ENCODE results near the gene NRG3.

NRG3 gene

DNA sequence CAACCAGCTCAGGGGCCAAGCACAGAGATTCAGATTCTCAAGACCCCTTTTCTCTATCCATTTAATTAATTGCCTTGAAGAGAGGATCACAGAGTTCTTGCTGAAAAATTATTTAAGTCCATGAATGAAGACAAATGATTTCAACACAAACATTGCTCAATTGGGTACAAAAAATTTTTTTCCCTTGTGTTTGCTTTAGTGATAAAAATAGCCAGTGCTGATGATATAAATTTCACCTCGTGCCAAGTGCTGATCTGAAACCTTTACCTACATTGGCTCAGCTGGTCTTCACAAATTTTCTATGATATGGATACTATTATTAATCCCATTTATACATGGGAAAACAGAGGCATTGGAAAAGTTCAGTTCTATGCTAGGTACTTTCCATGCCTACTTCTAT lies 377.1 kb downstream of the NRG3 start:
- ChIA-PET CTCF (interaction anchor here (1.4 kb wide), 1 partner anchor 13 kb away, joined by 3 read pairs; no protein-coding TSS in a partner anchor), POLR2A (no interaction called here)
- DNase-seq (ENCODE audit: extremely low spot score) = no peak
- no peak for TF ChIP-seq CTCF (IDR thresholded peaks at IDR 0.05; ENCODE audit: control extremely low read depth, extremely low read depth, low read depth, missing control alignments)

- ChIA-PET CTCF (interaction anchor here (0.9 kb wide), 1 partner anchor 10 kb away, joined by 3 read pairs; no protein-coding TSS in a partner anchor), POLR2A (no interaction called here)
- DNase-seq (ENCODE audit: extremely low spot score) = no peak
- no peak for TF ChIP-seq CTCF (IDR thresholded peaks at IDR 0.05; ENCODE audit: control extremely low read depth, extremely low read depth, low read depth, missing control alignments)
Observed at GRCh38 chr10:82254237-82254636, 379.2 kb downstream of the NRG3 start.

DNA sequence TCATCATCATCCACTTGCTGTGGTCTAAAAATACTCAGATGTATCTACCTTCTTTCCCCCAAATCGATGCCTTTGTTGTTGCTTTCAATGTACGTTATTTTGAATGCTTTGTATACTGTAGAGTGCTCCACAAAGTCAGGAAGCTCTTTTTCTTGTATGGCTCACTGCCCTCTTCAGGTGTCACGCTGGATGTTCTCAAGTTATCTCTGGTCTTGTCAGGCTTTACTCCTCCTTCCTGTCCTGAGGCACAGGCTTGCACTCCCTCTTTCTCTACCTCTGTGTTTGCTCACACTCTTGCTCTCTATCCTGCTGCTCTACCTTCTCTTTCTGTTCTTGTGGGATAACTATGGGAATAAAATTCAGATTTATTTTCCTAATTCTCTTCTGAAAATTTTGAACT lies 381.3 kb downstream of the NRG3 start:
- CTCF ChIA-PET = interaction anchor here (1.8 kb wide), 1 partner anchor 14 kb away, joined by 5 read pairs; no protein-coding TSS in a partner anchor
- DNase-seq (ENCODE audit: extremely low spot score) = no peak
- no peak for TF ChIP-seq CTCF (IDR thresholded peaks at IDR 0.05; ENCODE audit: control extremely low read depth, extremely low read depth, low read depth, missing control alignments)
- POLR2A ChIA-PET = no interaction called here

DNA sequence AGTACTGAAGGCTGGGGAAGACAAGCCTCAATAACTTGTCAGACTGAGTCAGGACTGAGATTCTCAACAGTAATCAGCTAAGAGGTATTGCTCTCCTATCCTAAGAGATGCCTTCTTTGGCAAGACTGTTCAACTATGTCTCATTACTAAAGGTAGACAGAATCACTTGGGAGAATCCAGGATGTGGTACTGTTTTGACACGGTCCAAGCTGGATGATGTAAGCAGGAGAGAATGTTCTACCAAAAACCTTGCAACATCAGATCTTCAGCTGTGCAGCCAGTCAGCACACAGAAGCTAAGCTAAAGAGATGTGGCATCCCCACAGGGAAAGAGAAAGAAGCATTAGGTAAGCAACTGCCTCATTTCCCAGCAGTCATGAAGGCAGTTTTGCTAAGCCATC lies 391.4 kb downstream of the NRG3 start:
- TF ChIP-seq CTCF (IDR thresholded peaks at IDR 0.05; ENCODE audit: control extremely low read depth, extremely low read depth, low read depth, missing control alignments) = no peak
- ChIA-PET CTCF (interaction anchor here (1.0 kb wide), 1 partner anchor 34 kb away, joined by 3 read pairs; no protein-coding TSS in a partner anchor), POLR2A (no interaction called here)
- no peak for DNase-seq (ENCODE audit: extremely low spot score)

DNA sequence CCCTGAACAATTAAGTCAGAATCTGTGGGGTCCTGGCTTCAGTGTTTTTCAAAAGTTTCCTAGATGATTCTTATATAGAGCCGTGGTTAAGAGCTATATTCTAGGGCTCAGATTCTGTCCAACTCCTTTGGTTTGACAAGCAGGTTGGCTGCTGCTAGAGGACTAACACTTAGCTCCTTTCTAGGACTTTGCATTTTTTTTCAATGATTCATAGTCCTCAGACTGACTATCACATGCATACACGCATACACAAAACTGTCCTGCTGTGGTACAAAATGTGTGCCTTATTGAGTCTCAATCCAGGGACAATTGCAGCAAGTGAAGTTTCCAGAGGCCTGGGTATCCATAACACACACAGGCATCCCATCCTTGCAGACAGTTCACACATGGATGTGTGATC lies 392.0 kb downstream of the NRG3 start:
- no peak for DNase-seq (ENCODE audit: extremely low spot score)
- ChIA-PET CTCF (interaction anchor here (0.8 to 1.0 kb wide), 2 partner anchors 12 to 33 kb away, joined by 3 read pairs; no protein-coding TSS in a partner anchor), POLR2A (no interaction called here)
- TF ChIP-seq CTCF (IDR thresholded peaks at IDR 0.05; ENCODE audit: control extremely low read depth, extremely low read depth, low read depth, missing control alignments) = no peak

DNA sequence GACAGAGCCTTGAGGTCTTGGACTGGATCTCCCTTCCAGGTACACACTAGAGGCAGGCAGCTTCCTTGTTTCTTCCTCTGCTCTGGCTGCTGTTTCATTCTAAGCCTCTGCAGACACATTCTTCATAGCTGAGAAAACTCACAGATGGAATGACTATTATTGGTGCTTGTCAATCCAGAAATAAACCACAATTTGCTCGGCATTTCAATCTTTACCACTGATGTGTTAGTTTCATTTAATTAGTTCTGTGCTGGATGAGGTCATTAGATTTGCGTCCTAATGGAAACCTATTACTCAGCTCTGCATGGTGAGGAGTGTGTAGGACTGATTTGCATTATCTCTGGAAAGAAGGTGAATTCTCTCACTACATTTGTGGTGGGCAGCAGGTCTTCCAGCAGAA lies 392.5 kb downstream of the NRG3 start:
- no peak for TF ChIP-seq CTCF (IDR thresholded peaks at IDR 0.05; ENCODE audit: control extremely low read depth, extremely low read depth, low read depth, missing control alignments)
- no peak for DNase-seq (ENCODE audit: extremely low spot score)
- CTCF ChIA-PET = interaction anchor here (0.8 to 1.0 kb wide), 2 partner anchors 11 to 33 kb away, joined by 3 read pairs; no protein-coding TSS in a partner anchor
- POLR2A ChIA-PET = no interaction called here

All from GM10248 (cell line).